Activated CD4-positive, alpha-beta T cell treated with anti-CD3 and anti-CD28 coated beads for 1 hour (primary cell): ENCODE results near the gene SETD3.

Experiments
- DNase-seq: peaks from one replicate; pipeline ENCODE4 v3.0.0-alpha.2; 2020

Gene SETD3

DNA sequence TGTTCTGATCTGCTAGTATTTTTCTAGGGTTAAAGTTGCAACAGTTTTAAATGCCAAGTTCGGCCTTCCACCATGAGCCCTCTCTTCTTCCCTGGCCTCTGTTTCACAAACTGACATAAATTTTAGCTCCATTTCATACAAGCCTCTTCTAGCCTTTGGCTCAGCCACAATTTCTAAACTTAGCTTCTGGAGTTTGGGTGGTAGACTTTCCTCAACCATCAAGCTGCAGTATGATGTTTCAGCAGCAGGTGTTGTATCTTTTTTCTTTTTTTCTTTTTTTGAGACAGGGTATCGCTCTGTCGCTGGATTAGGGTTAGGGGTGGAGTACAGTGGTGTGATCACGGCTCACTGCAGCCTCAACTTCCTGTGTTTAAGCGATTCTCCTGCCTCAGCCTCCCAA is 29.4 kb downstream of the SETD3 start:
- no peak for DNase-seq

GRCh38 chr14:99450266-99450665 is 30.4 kb downstream of the SETD3 start:
- no peak for DNase-seq

- no peak for DNase-seq
Observed at GRCh38 chr14:99447739-99448138, 32.9 kb downstream of the SETD3 start.

- no peak for DNase-seq
Observed at GRCh38 chr14:99445931-99446330, 34.7 kb downstream of the SETD3 start.

- no peak for DNase-seq
Observed at GRCh38 chr14:99441918-99442317, 38.7 kb downstream of the SETD3 start.

DNA sequence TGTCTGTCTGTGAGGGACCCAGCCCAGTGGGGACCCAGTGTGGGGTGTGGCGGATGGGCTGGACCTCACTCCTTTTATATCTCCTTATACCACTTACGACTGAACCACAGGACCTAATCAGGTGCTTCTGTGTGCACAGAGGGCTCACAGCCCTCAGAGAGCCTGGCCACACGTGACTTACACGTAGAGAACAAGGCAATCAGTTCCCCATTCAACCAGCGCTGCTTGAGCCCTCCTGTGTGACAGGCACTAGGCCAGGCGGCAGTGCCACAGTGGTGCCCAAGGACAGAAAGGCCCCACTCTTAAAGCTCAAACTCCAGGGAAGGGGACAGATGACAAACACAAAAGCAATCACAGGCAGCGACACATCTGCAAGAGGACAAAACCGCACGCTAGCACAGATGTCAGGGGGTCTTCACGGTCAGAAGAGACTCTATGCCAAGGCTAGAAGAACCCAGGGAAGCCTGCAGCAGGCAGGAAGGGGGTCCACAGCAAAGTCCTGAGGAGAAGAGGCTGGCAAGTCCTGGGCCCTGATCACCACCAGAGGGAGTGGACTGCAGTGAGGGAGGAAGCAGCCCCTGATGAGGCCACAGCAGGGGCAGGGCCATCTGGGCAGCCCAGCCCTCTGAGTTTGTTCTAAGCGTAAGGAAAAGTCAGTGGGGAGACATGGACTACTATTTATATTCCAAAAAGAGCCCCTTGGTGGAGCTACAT is 39.3 kb downstream of the SETD3 start:
- DNase-seq = no peak

GRCh38 chr14:99440278-99440677 is 40.4 kb downstream of the SETD3 start:
- DNase-seq = no peak

GRCh38 chr14:99437706-99438105 is 43.0 kb downstream of the SETD3 start:
- no peak for DNase-seq

DNA sequence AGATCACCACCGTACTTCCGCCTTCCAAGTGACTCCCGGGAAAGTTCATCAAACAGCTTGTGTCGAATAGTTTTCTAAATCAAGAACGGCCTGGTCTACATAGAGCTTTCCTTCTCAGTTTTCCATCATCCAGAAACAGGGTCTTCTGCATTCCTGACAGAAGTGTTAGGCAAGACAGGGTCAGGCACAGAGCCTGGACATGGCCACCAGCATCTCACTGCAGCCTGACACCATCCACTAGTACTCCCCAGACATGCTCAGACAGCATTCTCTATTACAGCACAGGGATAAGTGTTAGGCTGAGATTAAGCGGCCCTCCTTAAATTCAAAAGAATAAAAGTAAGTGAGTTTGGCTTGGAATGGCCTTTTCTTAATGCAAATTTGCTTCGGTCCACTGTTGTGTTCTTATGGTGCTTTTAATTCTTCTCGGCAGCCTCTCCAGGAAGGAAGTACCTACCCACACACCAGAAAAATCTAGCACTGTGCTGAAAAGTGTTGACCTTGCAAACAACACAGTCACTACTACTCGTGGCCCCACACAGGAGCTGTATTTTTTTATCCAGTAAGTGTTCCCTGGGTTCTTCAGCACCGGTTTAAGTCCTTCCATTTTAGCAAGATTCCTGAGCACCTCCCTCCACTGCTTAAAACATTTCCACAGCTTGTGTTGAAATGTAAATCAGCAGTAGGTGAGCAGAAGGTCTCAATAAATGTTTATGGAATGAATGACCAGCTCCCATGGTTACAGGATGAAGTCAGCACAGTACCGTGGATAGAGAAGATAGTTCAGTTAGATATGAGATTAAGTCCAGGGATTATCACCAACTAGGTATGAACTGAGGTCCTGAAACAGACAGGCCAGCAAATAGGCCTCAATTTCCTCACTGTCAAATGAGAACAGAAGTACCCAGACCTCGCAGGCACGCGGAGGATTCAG is 44.1 kb downstream of the SETD3 start:
- DNase-seq = no peak

DNA sequence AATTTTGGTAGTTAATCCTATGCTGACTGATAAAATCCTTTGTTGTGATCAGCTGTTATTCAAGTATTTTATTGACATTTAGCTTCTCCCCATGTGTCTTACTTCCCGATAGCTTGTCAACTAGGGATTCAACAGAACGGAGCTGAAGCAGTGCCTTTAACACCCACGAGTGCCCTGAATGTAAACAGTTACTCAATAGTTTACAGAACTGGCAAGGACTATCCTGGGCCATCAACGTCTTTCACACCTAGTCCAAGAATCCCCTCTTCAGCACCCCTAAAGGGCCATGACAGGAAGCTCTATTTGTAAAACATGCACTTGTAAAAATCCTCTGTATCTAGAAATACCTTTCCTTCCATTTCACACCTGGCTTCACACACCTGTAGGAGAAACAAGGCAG is 45.3 kb downstream of the SETD3 start:
- DNase-seq = no peak

- DNase-seq = no peak
Observed at GRCh38 chr14:99432485-99432884, 48.2 kb downstream of the SETD3 start.

- no peak for DNase-seq
Observed at GRCh38 chr14:99431986-99432385, 48.7 kb downstream of the SETD3 start.

GRCh38 chr14:99430491-99430890 is 50.2 kb downstream of the SETD3 start:
- no peak for DNase-seq

GRCh38 chr14:99427632-99428300 is 52.9 kb downstream of the SETD3 start:
- DNase-seq = no peak

GRCh38 chr14:99426813-99427346 is 53.8 kb downstream of the SETD3 start:
- no peak for DNase-seq

GRCh38 chr14:99426265-99426664 is 54.4 kb downstream of the SETD3 start:
- no peak for DNase-seq

- no peak for DNase-seq
Observed at GRCh38 chr14:99425272-99425681, 55.4 kb downstream of the SETD3 start.

DNA sequence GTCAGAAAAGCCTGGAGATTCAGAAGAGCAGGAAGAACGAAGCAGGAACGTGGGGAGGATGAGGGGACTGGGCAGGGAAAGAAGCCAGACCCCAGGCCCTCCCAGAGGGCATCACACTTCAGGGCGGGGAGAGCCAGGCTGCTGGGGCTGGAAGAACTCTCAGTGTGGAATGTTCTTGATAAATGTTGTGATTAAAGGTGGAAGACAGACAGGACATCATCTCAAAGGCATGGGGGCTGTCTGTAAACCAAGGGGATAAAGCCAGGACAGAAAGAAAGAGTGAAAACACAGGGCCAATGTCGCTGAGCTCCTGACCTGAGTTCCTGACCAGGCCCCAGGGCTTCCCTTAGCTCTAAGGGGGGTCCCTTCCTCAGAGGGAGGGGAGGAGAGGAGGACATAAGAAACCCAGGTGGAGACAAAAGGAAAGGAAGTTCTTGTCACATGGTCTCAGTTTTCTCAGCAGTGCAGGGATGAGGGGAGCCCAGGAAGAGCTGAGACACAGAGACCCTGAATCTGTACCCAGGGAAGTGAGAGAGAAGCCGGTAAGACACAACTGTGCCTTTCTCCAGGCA is 56.3 kb downstream of the SETD3 start:
- no peak for DNase-seq

GRCh38 chr14:99423434-99423833 is 57.2 kb downstream of the SETD3 start:
- no peak for DNase-seq

DNA sequence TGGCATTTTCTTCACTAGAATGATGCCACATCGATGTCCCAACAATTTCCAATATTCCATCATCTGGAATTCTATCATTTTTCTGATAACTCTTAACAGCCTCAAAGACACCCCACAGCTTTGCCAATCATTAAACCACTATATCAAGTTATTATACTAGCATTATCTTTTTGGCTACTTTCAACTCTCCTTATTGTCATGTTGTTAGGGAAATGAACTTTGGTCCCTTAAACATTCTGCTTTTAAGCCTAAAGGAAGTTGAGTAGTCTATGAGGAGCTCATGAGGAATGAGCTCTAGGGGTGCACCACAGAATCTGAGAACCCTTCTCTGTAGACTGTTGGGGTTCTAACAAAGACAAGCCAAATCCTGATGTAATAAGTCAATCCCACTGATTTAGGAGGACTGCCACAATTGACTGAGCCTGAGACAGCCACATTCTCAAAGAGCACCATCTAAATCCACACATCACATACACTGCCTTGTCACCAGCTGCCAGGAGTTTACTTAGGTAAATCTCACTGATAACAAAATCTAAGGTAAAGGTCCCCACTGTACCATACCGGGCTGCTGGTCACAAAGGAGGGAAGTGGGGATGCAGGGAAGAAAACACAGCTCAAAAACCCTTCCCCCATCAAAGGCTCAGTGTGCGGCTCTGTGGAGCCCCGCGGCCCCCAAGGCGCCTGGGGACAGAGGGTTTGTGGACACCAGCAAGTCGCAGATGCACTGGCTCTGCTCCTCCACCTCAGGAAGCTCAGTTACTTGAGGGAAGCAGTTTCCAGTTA is 58.2 kb downstream of the SETD3 start:
- DNase-seq = no peak

DNA sequence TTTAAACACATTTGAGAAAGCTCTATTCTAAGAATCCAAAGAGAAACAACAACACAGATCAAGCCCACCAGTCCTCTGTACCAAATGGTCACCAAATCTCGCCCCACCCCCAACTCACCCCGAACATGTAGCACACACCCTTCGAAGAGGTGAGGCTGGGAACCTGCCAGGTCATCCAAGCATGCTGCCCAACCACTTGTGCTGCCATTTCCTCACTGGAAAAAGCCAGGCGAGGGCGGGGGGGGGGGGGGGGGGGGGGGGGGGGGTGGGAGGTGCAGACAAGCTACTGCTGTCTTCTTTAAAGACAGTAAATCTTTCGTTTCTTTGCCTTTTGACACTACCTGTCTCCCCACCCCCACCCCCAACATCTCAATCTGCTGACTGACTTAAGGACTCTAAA is 59.9 kb downstream of the SETD3 start:
- DNase-seq = no peak

DNA sequence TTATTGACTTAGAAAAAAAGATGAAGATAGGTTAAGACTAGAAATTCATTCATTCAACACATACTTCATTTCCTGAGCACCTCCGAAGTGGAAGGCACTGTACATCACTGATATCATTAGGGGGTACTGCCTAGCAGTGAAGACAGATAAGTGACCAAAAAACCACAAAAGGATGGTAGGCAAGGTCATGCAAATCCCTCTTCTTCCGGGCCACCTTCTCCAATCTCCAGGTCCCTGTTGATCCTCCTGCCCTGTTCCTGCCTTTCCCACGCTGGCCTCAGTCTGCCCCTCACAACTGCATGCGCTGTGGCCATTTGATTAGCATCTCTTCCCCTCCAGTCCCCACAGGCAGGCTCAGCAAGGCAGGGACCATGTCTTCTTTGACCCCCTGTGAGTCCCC is 60.8 kb downstream of the SETD3 start:
- DNase-seq = no peak
